H9 (cell line): ENCODE measurements around the gene GPR173. TPM values are rescaled to one million over a fixed set of nuclear protein-coding genes. Genes with fewer than 3 reads are reported as not detected.

Source experiments
- DNase-seq: peaks from one replicate; pipeline ENCODE4 v3.0.0-alpha.2; 2017
- H2AFZ ChIP-seq: one replicate; pipeline ENCODE4 v1.6.1; 2013; ENCODE audit warnings: mild to moderate bottlenecking, low read length, control low read depth, moderate library complexity
- H2AK5ac ChIP-seq: 2 replicates; pipeline ENCODE4 v1.6.1; 2013; ENCODE audit warnings: low read length, control low read depth, mixed read lengths; ENCODE audit not compliant: insufficient read length
- H2BK120ac ChIP-seq: one replicate; pipeline ENCODE4 v1.6.1; 2013; ENCODE audit warnings: low read depth, mild to moderate bottlenecking, low read length, control low read depth, inconsistent platforms; ENCODE audit not compliant: poor library complexity, severe bottlenecking
- H2BK12ac ChIP-seq: 2 replicates; pipeline ENCODE4 v1.6.1; 2013; ENCODE audit warnings: low read length, control low read depth, mixed read lengths, low read depth; ENCODE audit not compliant: insufficient read length
- H2BK15ac ChIP-seq: 2 replicates; pipeline ENCODE4 v1.6.1; 2013; ENCODE audit warnings: low read depth, low read length, control low read depth
- H2BK20ac ChIP-seq: one replicate; pipeline ENCODE4 v1.6.1; 2013; ENCODE audit warnings: low read depth, mild to moderate bottlenecking, low read length, control low read depth, inconsistent platforms; ENCODE audit not compliant: poor library complexity, severe bottlenecking
- H2BK5ac ChIP-seq: 2 replicates; pipeline ENCODE4 v1.6.1; 2013; ENCODE audit warnings: low read length, control low read depth, mixed read lengths; ENCODE audit not compliant: insufficient read length
- H3K14ac ChIP-seq: 2 replicates; pipeline ENCODE4 v1.6.1; 2013; ENCODE audit warnings: low read length, control low read depth; ENCODE audit not compliant: insufficient read depth
- H3K18ac ChIP-seq: 2 replicates; pipeline ENCODE4 v1.6.1; 2013; ENCODE audit warnings: low read depth, mild to moderate bottlenecking, mixed read lengths, low read length, control low read depth; ENCODE audit not compliant: insufficient read length
- H3K23ac ChIP-seq: 2 replicates; pipeline ENCODE4 v1.6.1; 2013; ENCODE audit warnings: low read length, control low read depth, mixed read lengths, low read depth; ENCODE audit not compliant: insufficient read length
- H3K23me2 ChIP-seq: 2 replicates; pipeline ENCODE4 v1.6.1; 2013; ENCODE audit warnings: low read depth, mild to moderate bottlenecking, mixed read lengths, low read length, control low read depth; ENCODE audit not compliant: insufficient read length, poor library complexity, severe bottlenecking
- H3K27ac ChIP-seq: 2 replicates; pipeline ENCODE4 v1.5.1; 2013; ENCODE audit warnings: low read length, control low read depth, mixed read lengths, low read depth; ENCODE audit not compliant: insufficient read length
- H3K27me3 ChIP-seq: 2 replicates; pipeline ENCODE4 v1.6.1; 2013; ENCODE audit warnings: low read length, control low read depth, inconsistent platforms; ENCODE audit not compliant: insufficient read depth
- H3K4ac ChIP-seq: 2 replicates; pipeline ENCODE4 v1.6.1; 2013; ENCODE audit warnings: low read depth, mild to moderate bottlenecking, control low read depth, inconsistent platforms, low read length, moderate library complexity
- H3K4me1 ChIP-seq: 2 replicates; pipeline ENCODE4 v1.6.1; 2013; ENCODE audit warnings: low read length, control low read depth, inconsistent platforms; ENCODE audit not compliant: insufficient read depth
- H3K4me2 ChIP-seq: 2 replicates; pipeline ENCODE4 v1.6.1; 2013; ENCODE audit warnings: low read length, control low read depth, mixed read lengths; ENCODE audit not compliant: insufficient read length, insufficient read depth
- H3K56ac ChIP-seq: 2 replicates; pipeline ENCODE4 v1.6.1; 2013; ENCODE audit warnings: low read depth, mild to moderate bottlenecking, mixed read lengths, low read length, control low read depth; ENCODE audit not compliant: insufficient read length
- H3K79me1 ChIP-seq: 2 replicates; pipeline ENCODE4 v1.6.1; 2013; ENCODE audit warnings: low read depth, mild to moderate bottlenecking, moderate library complexity, low read length, control low read depth, inconsistent platforms; ENCODE audit not compliant: insufficient read depth, poor library complexity, severe bottlenecking
- H3K79me2 ChIP-seq: 2 replicates; pipeline ENCODE4 v1.6.1; 2013; ENCODE audit warnings: low read length, control low read depth, inconsistent platforms; ENCODE audit not compliant: insufficient read depth
- H3K9ac ChIP-seq: 2 replicates; pipeline ENCODE4 v1.6.1; 2013; ENCODE audit warnings: low read length, control low read depth, mixed read lengths; ENCODE audit not compliant: insufficient read length; ENCODE audit errors: extremely low read depth
- H3K9me3 ChIP-seq: one replicate; pipeline ENCODE4 v1.6.1; 2013; ENCODE audit warnings: low read depth, low read length, inconsistent platforms; ENCODE audit not compliant: control insufficient read depth
- H3T11ph ChIP-seq: one replicate; pipeline ENCODE4 v1.6.1; 2013; ENCODE audit warnings: mild to moderate bottlenecking, low read length, control low read depth, inconsistent platforms
- H4K20me1 ChIP-seq: one replicate; pipeline ENCODE4 v1.6.1; 2013; ENCODE audit not compliant: control insufficient read depth, insufficient read length, insufficient read depth
- H4K5ac ChIP-seq: 2 replicates; pipeline ENCODE4 v1.6.1; 2013; ENCODE audit warnings: low read depth, mild to moderate bottlenecking, mixed read lengths, low read length, control low read depth; ENCODE audit not compliant: insufficient read length
- H4K8ac ChIP-seq: replicated peaks from 2 replicates; pipeline ENCODE4 v1.6.1; 2013; ENCODE audit warnings: low read length, control low read depth, mixed read lengths, low read depth; ENCODE audit not compliant: insufficient read length
- H4K91ac ChIP-seq: 2 replicates; pipeline ENCODE4 v1.6.1; 2013; ENCODE audit warnings: low read depth, mild to moderate bottlenecking, moderate library complexity, mixed read lengths, low read length, control low read depth; ENCODE audit not compliant: insufficient read length
- H3K27ac Mint-ChIP-seq, 3 experiments: 2 replicates in 2 of 3; 3 replicates in 1 of 3; pipeline ENCODE4 v1.8.0; 2020 to 2021; ENCODE audit warnings: mixed read lengths in 3 of 3, mild to moderate bottlenecking in 1 of 3, moderate library complexity in 1 of 3
- H3K27me3 Mint-ChIP-seq: 2 replicates; pipeline ENCODE4 v1.8.0; 2021; ENCODE audit warnings: low read depth, mild to moderate bottlenecking, moderate library complexity, mixed read lengths
- H3K36me3 Mint-ChIP-seq, 3 experiments: 2 replicates in 2 of 3; 3 replicates in 1 of 3; pipeline ENCODE4 v1.8.0; 2020 to 2021; ENCODE audit warnings: low read depth in 3 of 3, mixed read lengths in 3 of 3; ENCODE audit not compliant: insufficient read depth in 1 of 3
- H3K4me1 Mint-ChIP-seq, 2 experiments: 2 replicates each; pipeline ENCODE4 v1.8.0; 2020; ENCODE audit warnings: mixed read lengths in 2 of 2
- H3K4me3 Mint-ChIP-seq, 2 experiments: 2 replicates in 1 of 2; 3 replicates in 1 of 2; pipeline ENCODE4 v1.8.0; 2020 to 2021; ENCODE audit warnings: mild to moderate bottlenecking in 2 of 2, mixed read lengths in 2 of 2, moderate library complexity in 1 of 2
- H3K9me3 Mint-ChIP-seq, 2 experiments: 2 replicates in 1 of 2; 3 replicates in 1 of 2; pipeline ENCODE4 v1.8.0; 2020; ENCODE audit warnings: mild to moderate bottlenecking in 2 of 2, mixed read lengths in 2 of 2, moderate library complexity in 1 of 2
- WGBS: extraction: QIAGEN DNeasy Blood & Tissue Kit; methylation state at CpG from one replicate; pipeline ENCODE4 v1.1.7; 2013; ENCODE audit warnings: missing lambda C conversion rate, low lambda C conversion rate, mixed read lengths; ENCODE audit not compliant: insufficient read length; ENCODE audit errors: extremely low coverage; 5-methylcytosine and 5-hydroxymethylcytosine counted together
- total RNA-seq: library from RNA; stranded (reverse); gene quantifications from 2 replicates; pipeline ENCODE4 v1.2.1, GENCODE V29; 2021
- TF ChIP-seq, protein P1 (sequence below): fragments of 200-600 bp; sonication (generic); conservative IDR thresholded peaks from 3 replicates; pipeline ENCODE4 v1.8.0; 2021; ENCODE audit warnings: antibody characterized with exemption, mild to moderate bottlenecking

GPR173 gene
- total RNA-seq, 1 experiment from 2014 or later: 5.4 TPM

GRCh38 chrX:53004038-53004437, 44.6 kb upstream of the GPR173 start:
- peaks cover 39% of the 10 kb centered on the region for H3K9me3 ChIP-seq
- H2BK15ac ChIP-seq: no peak overlapping the region
- H2AFZ ChIP-seq: no peak overlapping the region
- no peak overlapping the region for H2BK20ac ChIP-seq
- H3K27me3 Mint-ChIP-seq: peaks cover 20% of the 10 kb centered on the region
- no peak overlapping the region for H2AK5ac ChIP-seq
- H3K9me3 Mint-ChIP-seq: peaks cover 69 to 76% of the 10 kb centered on the region in 2 experiments
- no peak overlapping the region for H3K9ac ChIP-seq
- H4K20me1 ChIP-seq: no peaks in the 10 kb centered on the region
- peaks cover 0 to 3% of the 10 kb centered on the region in 2 experiments; a peak in 1 of 4 replicates for H3K4me1 Mint-ChIP-seq
- no peak overlapping the region for H3K56ac ChIP-seq
- H3T11ph ChIP-seq: no peak overlapping the region
- no peak overlapping the region for H2BK5ac ChIP-seq
- no peak overlapping the region for H3K4me3 Mint-ChIP-seq
- H3K4ac ChIP-seq: no peak overlapping the region
- H3K23ac ChIP-seq: no peak overlapping the region
- DNase-seq: no peak
- H3K27ac ChIP-seq: no peak overlapping the region
- no peaks in the 10 kb centered on the region for H3K79me2 ChIP-seq
- no peak overlapping the region for H4K91ac ChIP-seq
- no peak overlapping the region for H3K27ac Mint-ChIP-seq
- no peak overlapping the region for H2BK120ac ChIP-seq
- H3K4me2 ChIP-seq: no peak overlapping the region
- WGBS: no CpG with 5 or more reads among the region's 4 CpGs
- TF ChIP-seq, protein P1, sequence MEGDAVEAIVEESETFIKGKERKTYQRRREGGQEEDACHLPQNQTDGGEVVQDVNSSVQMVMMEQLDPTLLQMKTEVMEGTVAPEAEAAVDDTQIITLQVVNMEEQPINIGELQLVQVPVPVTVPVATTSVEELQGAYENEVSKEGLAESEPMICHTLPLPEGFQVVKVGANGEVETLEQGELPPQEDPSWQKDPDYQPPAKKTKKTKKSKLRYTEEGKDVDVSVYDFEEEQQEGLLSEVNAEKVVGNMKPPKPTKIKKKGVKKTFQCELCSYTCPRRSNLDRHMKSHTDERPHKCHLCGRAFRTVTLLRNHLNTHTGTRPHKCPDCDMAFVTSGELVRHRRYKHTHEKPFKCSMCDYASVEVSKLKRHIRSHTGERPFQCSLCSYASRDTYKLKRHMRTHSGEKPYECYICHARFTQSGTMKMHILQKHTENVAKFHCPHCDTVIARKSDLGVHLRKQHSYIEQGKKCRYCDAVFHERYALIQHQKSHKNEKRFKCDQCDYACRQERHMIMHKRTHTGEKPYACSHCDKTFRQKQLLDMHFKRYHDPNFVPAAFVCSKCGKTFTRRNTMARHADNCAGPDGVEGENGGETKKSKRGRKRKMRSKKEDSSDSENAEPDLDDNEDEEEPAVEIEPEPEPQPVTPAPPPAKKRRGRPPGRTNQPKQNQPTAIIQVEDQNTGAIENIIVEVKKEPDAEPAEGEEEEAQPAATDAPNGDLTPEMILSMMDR: no peak
- H3K79me1 ChIP-seq: no peaks in the 10 kb centered on the region
- H4K8ac ChIP-seq: no peak overlapping the region
- no peaks in the 10 kb centered on the region for H3K4me1 ChIP-seq
- H3K14ac ChIP-seq: no peak overlapping the region
- H2BK12ac ChIP-seq: no peak overlapping the region
- H3K18ac ChIP-seq: no peak overlapping the region
- H3K36me3 Mint-ChIP-seq: peaks cover 0 to 7% (median 0%) of the 10 kb centered on the region in 3 experiments; a peak in 3 of 7 replicates
- no peaks in the 10 kb centered on the region for H3K27me3 ChIP-seq
- no peaks in the 10 kb centered on the region for H3K23me2 ChIP-seq
- H4K5ac ChIP-seq: no peak overlapping the region
